ENCODE data around the gene L2HGDH.

Gene L2HGDH

GRCh38 chr14:50225974-50226297, 86.1 kb downstream of the L2HGDH start:
- DNase-seq = no peak

GRCh38 chr14:50225067-50225973, 86.7 kb downstream of the L2HGDH start:
- no peak for DNase-seq

GRCh38 chr14:50222055-50222613, 89.9 kb downstream of the L2HGDH start:
- DNase-seq = no peak

- DNase-seq = no peak
Observed at GRCh38 chr14:50218501-50218900, 93.5 kb downstream of the L2HGDH start.

GRCh38 chr14:50215416-50215815, 96.6 kb downstream of the L2HGDH start:
- no peak for DNase-seq

GRCh38 chr14:50213795-50214194, 98.2 kb downstream of the L2HGDH start:
- DNase-seq = no peak

GRCh38 chr14:50212726-50213125, 99.3 kb downstream of the L2HGDH start:
- DNase-seq = no peak

GRCh38 chr14:50210074-50210473, 102.0 kb downstream of the L2HGDH start:
- DNase-seq = no peak

GRCh38 chr14:50198499-50198898, 113.5 kb downstream of the L2HGDH start:
- no peak for DNase-seq

- no peak for DNase-seq
Observed at GRCh38 chr14:50191499-50191898, 120.5 kb downstream of the L2HGDH start.

Data from activated effector memory CD4-positive, alpha-beta T cell treated with Interleukin-2 at 50 U/mL for 16 hours (primary cell).